ENCODE data around the gene RBM48.

Gene RBM48

DNA sequence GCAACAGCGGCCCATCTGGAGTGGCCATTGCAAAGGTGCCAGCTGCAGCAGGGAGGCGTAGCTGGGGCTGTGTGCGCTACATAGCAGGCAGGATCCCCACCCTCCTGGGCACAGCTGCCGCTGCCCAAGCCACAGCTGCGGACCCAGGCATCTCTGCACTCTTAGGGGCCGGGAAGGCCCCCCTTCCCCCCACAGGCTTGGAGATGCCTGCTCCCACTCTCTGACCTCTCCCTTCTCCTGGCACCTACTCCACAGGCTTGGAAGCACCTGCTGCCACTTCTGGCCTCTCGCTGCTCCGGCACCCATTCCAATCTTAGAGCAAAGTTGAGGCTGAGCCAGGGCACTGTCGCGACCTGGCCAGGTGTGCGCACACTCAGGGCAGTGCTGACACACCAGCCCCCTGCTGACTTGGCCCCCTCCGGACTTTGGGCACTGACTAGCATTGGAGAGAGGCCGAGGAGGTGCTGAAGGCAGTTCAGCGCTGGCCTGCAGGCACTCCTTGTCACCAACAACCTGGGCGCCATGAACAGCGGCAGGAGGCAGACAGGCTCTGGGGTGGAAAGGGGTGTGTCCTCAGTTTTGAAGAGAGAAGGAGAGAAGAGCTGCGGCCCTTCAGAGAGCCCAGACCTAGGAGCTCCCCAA lies 18.4 kb downstream of the RBM48 start:
- Histone ChIP-seq H3K27me3 (ENCODE audit: insufficient read depth, poor library complexity, severe bottlenecking) (no peaks in the 10 kb centered on the region), H3K27ac (replicated peaks) (no peak overlapping the region), H3K4me3 (replicated peaks; ENCODE audit: insufficient read depth, low read length) (no peak overlapping the region)
- TF ChIP-seq POLR2AphosphoS5 (IDR thresholded peaks at IDR 0.05; ENCODE audit: low read depth) (no peak), GABPA (IDR thresholded peaks at IDR 0.05; ENCODE audit: low read depth) (no peak), SPI1 (IDR thresholded peaks at IDR 0.05; ENCODE audit: borderline replicate concordance, low read depth) (no peak)
- TF ChIP-seq, protein P1, sequence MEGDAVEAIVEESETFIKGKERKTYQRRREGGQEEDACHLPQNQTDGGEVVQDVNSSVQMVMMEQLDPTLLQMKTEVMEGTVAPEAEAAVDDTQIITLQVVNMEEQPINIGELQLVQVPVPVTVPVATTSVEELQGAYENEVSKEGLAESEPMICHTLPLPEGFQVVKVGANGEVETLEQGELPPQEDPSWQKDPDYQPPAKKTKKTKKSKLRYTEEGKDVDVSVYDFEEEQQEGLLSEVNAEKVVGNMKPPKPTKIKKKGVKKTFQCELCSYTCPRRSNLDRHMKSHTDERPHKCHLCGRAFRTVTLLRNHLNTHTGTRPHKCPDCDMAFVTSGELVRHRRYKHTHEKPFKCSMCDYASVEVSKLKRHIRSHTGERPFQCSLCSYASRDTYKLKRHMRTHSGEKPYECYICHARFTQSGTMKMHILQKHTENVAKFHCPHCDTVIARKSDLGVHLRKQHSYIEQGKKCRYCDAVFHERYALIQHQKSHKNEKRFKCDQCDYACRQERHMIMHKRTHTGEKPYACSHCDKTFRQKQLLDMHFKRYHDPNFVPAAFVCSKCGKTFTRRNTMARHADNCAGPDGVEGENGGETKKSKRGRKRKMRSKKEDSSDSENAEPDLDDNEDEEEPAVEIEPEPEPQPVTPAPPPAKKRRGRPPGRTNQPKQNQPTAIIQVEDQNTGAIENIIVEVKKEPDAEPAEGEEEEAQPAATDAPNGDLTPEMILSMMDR (IDR thresholded peaks at IDR 0.05; ENCODE audit: insufficient read depth, low read length) = no peak
- TF ChIP-seq, protein P2, sequence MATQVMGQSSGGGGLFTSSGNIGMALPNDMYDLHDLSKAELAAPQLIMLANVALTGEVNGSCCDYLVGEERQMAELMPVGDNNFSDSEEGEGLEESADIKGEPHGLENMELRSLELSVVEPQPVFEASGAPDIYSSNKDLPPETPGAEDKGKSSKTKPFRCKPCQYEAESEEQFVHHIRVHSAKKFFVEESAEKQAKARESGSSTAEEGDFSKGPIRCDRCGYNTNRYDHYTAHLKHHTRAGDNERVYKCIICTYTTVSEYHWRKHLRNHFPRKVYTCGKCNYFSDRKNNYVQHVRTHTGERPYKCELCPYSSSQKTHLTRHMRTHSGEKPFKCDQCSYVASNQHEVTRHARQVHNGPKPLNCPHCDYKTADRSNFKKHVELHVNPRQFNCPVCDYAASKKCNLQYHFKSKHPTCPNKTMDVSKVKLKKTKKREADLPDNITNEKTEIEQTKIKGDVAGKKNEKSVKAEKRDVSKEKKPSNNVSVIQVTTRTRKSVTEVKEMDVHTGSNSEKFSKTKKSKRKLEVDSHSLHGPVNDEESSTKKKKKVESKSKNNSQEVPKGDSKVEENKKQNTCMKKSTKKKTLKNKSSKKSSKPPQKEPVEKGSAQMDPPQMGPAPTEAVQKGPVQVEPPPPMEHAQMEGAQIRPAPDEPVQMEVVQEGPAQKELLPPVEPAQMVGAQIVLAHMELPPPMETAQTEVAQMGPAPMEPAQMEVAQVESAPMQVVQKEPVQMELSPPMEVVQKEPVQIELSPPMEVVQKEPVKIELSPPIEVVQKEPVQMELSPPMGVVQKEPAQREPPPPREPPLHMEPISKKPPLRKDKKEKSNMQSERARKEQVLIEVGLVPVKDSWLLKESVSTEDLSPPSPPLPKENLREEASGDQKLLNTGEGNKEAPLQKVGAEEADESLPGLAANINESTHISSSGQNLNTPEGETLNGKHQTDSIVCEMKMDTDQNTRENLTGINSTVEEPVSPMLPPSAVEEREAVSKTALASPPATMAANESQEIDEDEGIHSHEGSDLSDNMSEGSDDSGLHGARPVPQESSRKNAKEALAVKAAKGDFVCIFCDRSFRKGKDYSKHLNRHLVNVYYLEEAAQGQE (IDR thresholded peaks at IDR 0.05; ENCODE audit: insufficient replicate concordance, low read depth) = no peak
- DNase-seq (ENCODE audit: low read depth in 1 of 2, low spot score in 1 of 2) = no peak

DNA sequence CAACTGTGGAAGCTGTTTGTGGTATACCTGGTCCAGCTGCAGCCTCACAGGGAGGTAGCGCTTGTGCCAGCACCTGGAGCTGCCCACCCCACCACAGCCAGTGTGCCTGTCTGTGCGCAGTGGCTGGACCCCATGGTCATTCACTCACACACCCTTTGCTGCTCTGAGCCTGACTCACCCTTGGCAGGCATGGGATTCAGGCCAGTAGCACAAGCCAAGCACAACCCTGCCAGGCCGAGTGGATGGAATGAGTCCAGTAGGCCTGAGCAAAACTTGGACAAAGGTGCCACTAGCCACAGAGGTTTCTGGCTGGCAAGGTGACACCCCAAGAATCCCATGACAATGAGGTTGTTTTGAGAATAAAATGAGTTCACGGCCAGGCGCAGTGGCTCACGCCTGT lies 19.0 kb downstream of the RBM48 start:
- Histone ChIP-seq H3K4me3 (replicated peaks; ENCODE audit: insufficient read depth, low read length) (no peak overlapping the region), H3K27ac (replicated peaks) (no peak overlapping the region), H3K27me3 (ENCODE audit: insufficient read depth, poor library complexity, severe bottlenecking) (no peaks in the 10 kb centered on the region)
- DNase-seq (ENCODE audit: low read depth in 1 of 2, low spot score in 1 of 2) = no peak
- TF ChIP-seq GABPA (IDR thresholded peaks at IDR 0.05; ENCODE audit: low read depth) = no peak
- TF ChIP-seq, protein P2 (IDR thresholded peaks at IDR 0.05; ENCODE audit: insufficient replicate concordance, low read depth) = no peak
- no peak for TF ChIP-seq POLR2AphosphoS5 (IDR thresholded peaks at IDR 0.05; ENCODE audit: low read depth)
- TF ChIP-seq, protein P1 (IDR thresholded peaks at IDR 0.05; ENCODE audit: insufficient read depth, low read length) = no peak
- no peak for TF ChIP-seq SPI1 (IDR thresholded peaks at IDR 0.05; ENCODE audit: borderline replicate concordance, low read depth)

DNA sequence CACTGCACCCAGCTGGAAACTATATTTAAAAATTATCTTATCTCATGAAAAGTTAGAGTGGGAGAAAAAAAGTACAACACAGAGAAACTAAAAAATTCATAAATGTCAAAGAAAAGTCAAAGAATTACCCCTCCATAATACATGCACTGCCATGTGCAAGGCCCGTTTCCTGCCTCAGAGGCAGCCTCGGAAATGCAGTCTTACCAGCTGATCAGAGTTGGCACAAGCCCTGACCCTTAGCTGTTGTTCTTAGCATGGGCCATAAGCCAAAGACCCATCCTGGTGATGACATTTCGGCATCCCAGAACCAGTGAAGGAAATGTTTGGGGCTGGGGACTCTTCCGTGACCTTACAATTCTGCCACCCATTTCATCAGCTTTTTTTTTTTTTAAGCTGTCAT lies 21.6 kb downstream of the RBM48 start:
- H3K27ac ChIP-seq (replicated peaks) = no peak overlapping the region
- H3K27me3 ChIP-seq (ENCODE audit: insufficient read depth, poor library complexity, severe bottlenecking) = no peaks in the 10 kb centered on the region
- no peak for DNase-seq (ENCODE audit: low read depth in 1 of 2, low spot score in 1 of 2)
- no peak overlapping the region for H3K4me3 ChIP-seq (replicated peaks; ENCODE audit: insufficient read depth, low read length)
- TF ChIP-seq GABPA (IDR thresholded peaks at IDR 0.05; ENCODE audit: low read depth) (no peak), SPI1 (IDR thresholded peaks at IDR 0.05; ENCODE audit: borderline replicate concordance, low read depth) (no peak), POLR2AphosphoS5 (IDR thresholded peaks at IDR 0.05; ENCODE audit: low read depth) (no peak)
- TF ChIP-seq, protein P1 (IDR thresholded peaks at IDR 0.05; ENCODE audit: insufficient read depth, low read length) = no peak
- TF ChIP-seq, protein P2 (IDR thresholded peaks at IDR 0.05; ENCODE audit: insufficient replicate concordance, low read depth) = no peak

Data from HL-60 (cell line).